Measurements from ENCODE around the gene HDGF.

DNA sequence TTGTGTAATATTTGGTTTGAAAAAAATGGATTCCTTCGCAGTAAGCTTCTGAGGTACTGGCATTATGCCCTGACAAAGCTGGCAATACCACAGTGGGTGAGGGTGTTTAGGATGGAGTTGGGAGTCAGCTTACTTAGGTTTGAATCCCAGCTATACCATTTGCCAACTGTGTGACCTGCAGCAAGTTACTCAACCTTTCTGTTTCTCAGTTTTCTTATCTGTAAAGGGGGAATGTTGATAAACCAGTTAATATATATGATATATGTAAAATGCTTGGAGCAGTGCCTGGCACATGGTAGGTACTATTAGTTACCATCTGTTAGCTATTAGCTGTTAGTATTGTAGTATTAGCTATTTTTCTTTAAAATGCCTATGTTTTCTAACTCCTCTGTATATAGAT is 4.9 kb upstream of the HDGF start:
- TF ChIP-seq POLR2AphosphoS5 (IDR thresholded peaks at IDR 0.05), result no peak
- TF ChIP-seq, protein P1, sequence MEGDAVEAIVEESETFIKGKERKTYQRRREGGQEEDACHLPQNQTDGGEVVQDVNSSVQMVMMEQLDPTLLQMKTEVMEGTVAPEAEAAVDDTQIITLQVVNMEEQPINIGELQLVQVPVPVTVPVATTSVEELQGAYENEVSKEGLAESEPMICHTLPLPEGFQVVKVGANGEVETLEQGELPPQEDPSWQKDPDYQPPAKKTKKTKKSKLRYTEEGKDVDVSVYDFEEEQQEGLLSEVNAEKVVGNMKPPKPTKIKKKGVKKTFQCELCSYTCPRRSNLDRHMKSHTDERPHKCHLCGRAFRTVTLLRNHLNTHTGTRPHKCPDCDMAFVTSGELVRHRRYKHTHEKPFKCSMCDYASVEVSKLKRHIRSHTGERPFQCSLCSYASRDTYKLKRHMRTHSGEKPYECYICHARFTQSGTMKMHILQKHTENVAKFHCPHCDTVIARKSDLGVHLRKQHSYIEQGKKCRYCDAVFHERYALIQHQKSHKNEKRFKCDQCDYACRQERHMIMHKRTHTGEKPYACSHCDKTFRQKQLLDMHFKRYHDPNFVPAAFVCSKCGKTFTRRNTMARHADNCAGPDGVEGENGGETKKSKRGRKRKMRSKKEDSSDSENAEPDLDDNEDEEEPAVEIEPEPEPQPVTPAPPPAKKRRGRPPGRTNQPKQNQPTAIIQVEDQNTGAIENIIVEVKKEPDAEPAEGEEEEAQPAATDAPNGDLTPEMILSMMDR (IDR thresholded peaks at IDR 0.05), result no peak
